IPS DF 19.7 (cell line): ENCODE measurements around the gene CDX1.

Experiments
- DNase-seq: peaks from one replicate; pipeline ENCODE4 v3.0.0-alpha.2; 2013; ENCODE audit warnings: low read depth, low spot score

Gene CDX1

GRCh38 chr5:150206779-150207115 lies 40.2 kb downstream of the CDX1 start:
- DNase-seq, result no peak

DNA sequence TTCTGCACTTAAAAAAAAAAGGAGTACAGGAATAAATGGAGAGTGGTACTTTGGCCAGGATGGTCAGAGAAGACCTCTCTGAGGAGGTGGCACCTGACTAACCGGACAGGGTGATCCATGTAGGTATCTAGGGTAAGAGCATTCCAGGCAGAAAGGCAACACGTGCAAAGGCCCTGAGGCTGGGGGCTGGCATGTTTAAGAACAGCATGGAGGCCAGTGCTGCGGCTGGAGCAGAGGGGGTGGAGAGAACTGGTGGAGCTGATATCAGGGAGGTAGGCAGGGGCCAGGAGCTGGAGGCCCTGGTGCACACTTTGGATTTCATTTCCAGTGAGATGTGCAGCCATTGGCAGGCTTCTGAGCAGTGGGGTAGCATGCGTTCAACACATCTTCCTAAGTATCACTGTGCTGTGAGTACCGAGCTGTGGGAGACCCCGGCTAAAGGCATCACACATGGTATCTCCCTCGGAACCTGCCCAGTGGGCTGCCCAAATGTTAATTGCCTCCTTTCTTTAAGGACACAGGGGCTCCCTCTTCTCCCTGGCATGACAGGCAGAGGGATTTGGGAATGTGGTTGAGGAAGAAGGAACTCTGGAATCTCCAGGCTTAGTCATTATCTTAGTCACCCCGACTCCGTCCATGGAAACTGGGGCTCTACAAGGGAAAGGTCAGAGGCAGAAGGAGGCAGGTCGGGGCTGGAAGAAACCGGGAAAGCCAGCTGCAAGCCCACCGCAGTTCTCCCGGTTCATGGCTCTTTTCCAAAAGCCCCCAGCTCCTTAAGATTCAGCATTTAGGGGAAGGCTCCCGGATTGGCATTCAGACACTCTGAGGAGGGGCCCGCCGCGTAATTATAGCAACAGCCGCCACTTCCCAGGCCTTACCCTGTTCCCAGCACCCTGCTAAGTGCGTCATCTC lies 41.9 kb downstream of the CDX1 start:
- no peak for DNase-seq

GRCh38 chr5:150209099-150209635 lies 42.6 kb downstream of the CDX1 start:
- no peak for DNase-seq

GRCh38 chr5:150210644-150211043 lies 44.1 kb downstream of the CDX1 start:
- DNase-seq, result no peak

GRCh38 chr5:150211156-150212030 lies 44.8 kb downstream of the CDX1 start:
- DNase-seq, result peak; percentile 75

GRCh38 chr5:150213530-150213929 lies 47.0 kb downstream of the CDX1 start:
- no peak for DNase-seq

DNA sequence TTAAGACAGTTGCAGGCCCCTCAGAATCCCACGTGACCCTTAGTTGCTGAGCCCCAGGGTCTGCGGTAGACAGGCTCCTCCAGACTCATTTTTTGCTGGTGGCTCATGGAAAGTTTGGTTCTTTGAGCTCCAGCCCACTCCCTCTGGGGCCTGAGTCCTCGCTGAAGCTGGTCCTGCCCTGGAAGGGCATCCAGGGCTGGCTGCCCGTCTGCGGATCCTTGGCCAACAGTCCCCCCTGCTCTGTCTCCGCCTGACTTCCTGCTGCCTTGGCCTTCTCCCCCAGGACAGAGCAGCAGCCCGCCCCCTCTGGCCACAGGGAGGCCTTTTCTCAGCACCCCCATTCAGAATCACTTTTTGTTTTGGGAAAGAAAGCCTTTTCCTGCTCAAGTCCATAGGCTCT lies 47.7 kb downstream of the CDX1 start:
- DNase-seq, result no peak

GRCh38 chr5:150215979-150216944 lies 49.7 kb downstream of the CDX1 start:
- no peak for DNase-seq

DNA sequence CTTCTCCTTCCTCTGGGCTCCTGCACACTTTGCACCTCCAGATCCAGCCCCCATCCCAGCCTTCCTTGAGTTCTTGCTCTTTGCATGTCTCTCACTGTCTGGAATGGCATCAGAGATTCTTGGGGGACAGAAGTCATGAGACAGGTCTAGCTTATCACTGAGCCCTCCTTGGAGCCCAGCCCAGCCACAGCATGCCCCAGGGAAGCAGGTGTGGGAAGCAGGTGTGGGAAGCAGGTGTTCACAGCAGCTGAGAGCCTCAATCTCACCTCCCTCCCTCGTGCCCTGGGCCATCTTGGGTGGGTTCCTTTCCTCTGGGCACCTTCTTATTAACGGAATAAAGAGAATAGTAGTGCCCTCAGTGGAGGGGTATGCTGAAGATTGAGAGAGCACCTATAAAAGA lies 50.5 kb downstream of the CDX1 start:
- DNase-seq, result no peak

GRCh38 chr5:150217873-150218692 lies 51.5 kb downstream of the CDX1 start:
- DNase-seq, result no peak

DNA sequence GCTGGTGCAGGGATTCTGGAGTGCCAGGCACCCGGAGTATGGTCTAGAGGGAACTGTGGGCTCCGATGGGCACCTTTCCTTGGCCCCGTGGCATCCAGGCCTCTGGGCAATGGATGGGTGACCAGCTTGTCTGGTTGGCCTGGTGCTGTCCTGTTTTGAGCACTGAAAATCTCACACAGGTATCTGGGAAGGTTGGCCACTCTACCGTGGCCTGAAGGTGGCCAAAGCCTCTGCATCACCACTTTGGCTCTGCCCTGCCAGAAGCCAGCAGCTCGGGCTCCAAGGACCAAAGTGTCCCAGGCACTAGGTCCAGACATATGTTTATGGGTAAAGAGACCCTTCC lies 52.1 kb downstream of the CDX1 start:
- DNase-seq, result no peak

GRCh38 chr5:150219142-150219541 lies 52.6 kb downstream of the CDX1 start:
- DNase-seq, result no peak

- no peak for DNase-seq
These were observed 53.3 kb downstream of the CDX1 start for GRCh38 chr5:150219861-150220260.

DNA sequence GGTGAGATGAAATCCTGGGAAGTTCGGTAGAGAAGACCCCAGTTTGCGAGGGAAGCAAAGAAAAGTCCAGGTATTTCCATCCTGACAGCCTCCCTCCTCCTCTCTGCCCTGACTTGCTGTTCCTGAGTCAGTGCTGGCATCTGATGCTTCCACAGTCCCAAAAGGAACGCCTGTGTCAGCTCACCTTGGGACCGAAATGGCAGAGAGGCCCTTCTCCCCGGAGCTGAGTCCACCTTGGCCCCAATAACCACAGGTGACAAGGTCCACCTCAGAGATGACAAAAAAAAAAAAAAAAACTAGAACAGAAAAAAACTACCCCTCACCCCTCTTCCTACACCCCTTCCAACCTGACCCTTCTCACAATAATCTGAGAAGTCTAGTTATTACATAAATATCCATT lies 54.9 kb downstream of the CDX1 start:
- DNase-seq, result no peak

GRCh38 chr5:150222906-150223305 lies 56.3 kb downstream of the CDX1 start:
- DNase-seq, result no peak

DNA sequence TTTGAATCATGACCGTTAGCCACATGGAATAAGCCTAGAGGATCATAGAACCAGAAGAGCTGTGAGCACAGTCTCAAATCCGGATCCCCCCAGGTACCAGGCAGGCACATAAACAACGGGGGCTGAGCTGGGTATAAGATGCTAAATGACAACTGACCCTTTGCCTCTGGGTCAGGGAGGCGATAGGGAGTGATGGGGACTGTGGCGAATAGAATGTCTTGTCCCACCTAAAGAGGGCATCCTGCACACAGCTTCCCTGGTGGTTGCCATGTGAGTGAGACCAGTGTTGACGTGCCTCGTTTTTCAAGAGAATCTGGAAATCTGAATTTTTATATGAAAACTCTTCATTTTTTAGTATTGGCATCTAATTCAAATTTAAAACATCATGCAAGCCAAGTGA lies 56.9 kb downstream of the CDX1 start:
- DNase-seq, result no peak

DNA sequence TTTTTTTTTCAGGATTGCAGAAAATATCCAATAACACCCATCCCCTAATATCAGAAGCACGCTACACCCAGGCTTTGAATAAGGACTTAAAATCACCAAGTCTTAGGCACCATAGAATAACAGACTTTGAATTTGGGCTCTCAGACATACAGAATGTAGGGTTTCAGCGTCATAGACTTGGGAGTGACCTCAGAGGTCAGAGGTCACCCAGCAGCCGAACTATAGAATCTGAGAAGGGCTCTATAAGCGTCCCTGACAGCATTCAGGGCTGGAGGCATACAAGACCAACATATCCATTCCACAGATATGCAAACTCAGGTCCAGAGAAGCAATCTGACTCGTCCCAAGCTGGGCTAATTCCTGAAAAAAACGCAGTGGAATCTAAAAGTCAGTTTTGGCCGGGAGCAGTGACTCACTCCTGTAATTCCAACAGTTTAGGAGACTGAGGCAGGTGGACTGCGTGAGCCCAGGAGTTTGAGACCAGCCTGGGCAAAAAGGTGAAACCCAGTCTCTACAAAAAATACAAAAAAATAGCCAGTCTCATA lies 58.0 kb downstream of the CDX1 start:
- no peak for DNase-seq

- DNase-seq, result no peak
These were observed 60.5 kb downstream of the CDX1 start for GRCh38 chr5:150227036-150227435.

DNA sequence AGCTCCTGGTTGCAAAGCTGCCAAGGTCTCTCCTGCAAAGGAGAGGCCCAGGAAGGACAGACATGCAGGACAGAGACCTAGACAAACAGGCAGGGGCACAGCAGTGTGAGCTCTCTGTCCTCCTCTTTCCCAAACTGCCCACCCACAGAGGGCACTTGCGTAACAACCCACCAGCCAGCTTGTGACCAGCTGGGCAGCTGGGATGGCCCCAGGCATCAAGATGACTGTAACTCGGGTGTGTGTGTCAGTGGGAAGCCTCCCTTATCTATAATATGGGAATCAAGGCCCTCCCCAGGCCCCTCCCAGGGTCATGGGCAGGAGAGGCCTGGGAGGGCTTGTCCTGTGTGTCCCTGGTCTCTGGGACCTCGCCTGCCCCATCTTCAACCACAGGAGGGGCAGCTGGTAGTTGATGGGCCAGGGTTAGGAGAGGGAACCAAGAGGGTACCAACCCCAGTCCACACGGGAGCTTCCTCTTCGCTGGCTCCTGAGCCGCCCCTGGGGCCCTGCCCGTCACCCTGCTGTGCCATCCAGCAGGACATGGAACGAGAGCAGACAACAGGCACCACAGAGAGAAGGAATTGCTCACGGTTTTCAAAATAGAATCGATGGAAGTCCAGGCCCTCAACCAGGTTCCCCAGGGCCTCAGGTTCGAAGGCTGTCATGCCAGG lies 61.2 kb downstream of the CDX1 start:
- no peak for DNase-seq

- no peak for DNase-seq
These were observed 63.0 kb downstream of the CDX1 start for GRCh38 chr5:150229571-150229970.
